NCI-H446 (cell line): ENCODE results near the gene HABP4.

Source experiments
- DNase-seq, 2 experiments: peaks; one replicate each; lab custom pipeline; 2025; lab: John Stamatoyannopoulos, UW

HABP4 gene, protein sequence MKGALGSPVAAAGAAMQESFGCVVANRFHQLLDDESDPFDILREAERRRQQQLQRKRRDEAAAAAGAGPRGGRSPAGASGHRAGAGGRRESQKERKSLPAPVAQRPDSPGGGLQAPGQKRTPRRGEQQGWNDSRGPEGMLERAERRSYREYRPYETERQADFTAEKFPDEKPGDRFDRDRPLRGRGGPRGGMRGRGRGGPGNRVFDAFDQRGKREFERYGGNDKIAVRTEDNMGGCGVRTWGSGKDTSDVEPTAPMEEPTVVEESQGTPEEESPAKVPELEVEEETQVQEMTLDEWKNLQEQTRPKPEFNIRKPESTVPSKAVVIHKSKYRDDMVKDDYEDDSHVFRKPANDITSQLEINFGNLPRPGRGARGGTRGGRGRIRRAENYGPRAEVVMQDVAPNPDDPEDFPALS

DNA sequence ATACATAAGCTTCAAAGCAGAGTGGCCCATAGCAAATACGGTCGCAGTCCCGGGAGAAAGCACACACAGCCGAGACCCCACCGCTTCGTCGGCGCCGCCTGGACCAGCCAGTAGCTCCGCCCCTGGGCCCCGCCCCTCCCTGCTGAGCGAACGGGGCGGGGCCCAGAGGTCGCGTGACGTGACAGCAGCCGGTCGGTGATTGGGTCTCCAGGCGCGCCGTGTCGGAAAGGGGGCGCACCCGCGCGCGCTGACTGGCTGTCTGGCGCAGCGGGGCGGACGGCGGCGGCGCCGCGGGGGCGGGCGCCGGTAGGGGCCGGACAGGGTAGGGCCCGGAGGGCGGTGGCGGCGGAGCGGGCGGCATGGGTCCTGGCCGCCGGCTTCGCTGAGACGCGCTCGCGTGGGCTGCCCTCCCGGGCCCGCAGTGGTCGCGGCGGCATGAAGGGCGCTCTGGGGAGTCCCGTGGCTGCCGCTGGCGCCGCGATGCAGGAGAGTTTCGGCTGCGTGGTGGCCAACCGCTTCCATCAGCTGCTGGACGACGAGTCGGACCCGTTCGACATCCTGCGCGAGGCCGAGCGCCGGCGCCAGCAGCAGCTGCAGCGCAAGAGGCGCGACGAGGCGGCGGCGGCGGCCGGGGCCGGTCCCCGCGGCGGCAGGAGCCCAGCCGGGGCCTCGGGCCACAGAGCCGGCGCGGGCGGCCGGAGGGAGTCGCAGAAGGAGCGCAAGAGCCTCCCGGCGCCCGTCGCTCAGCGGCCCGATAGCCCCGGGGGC is at the start of gene HABP4:
TSS of gene HABP4 (plus strand) at position 325 of the 768 bp plus-strand sequence. CDS start at position 436, 111 bp downstream.
- DNase-seq: peak; percentile 71 to 94

GRCh38 chr9:96408409-96409280 is 41.3 kb upstream of the HABP4 start:
- DNase-seq: no peak

GRCh38 chr9:96411129-96411838 is 38.7 kb upstream of the HABP4 start:
- no peak for DNase-seq

DNA sequence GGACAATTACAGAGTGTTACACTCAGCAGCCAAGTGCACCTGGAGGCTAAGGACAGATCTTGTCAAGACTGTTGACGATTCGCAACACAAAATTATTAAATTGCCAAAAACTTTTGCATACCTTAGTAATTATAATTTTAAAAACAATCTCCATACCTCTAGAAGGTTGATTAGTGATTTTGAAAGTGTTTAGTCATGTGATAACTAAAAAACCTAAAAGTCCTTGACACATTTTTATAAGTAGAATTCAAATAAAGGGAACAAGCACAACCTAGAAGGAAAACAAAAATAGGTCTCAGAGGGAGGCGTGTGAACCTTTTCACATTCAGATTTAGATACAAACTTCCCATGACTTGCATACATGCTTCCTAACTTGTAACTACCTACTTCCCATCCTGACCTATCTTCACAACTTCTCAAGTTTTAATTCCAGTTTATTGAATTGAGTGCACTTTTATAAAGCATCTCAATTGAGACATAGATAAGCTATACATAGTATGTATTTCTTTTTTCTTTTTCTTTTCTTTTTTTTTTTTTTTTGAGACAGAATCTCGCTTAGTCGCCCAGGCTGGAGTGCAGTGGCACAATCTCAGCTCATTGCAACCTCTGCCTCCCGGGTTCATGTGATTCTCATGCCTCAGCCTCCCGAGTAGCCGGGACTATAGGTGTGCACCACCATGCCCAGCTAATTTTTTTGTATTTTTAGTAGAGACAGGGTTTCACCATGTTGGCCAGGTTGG is 37.6 kb upstream of the HABP4 start:
- no peak for DNase-seq

- DNase-seq: no peak
Measured at GRCh38 chr9:96413302-96414221, 36.4 kb upstream of the HABP4 start.

GRCh38 chr9:96417051-96417586 is 32.9 kb upstream of the HABP4 start:
- DNase-seq: peak; percentile 22 to 71

DNA sequence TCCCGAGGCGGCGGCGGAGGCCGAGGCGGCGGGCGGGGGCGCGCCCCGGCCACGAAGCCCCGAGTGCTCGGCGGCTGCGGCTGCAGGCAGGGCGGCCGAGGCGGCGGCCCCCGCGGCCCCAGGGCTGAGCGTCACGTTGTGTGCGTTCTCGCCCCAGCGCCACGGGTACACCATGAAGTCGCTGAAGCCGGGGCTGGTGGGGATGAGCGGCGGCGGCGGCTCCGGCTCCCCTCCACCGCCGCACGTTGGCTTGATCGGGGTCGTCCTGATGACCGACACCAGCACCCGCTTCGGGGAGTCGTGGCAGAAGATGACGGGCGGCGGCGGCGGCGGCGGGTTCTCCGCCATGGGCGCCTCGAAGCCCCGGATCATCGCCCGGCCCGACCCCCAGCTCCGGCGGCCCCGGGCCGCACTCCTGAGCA is 32.3 kb upstream of the HABP4 start:
- DNase-seq: peak in 1 of 2 experiments; percentile 28

DNA sequence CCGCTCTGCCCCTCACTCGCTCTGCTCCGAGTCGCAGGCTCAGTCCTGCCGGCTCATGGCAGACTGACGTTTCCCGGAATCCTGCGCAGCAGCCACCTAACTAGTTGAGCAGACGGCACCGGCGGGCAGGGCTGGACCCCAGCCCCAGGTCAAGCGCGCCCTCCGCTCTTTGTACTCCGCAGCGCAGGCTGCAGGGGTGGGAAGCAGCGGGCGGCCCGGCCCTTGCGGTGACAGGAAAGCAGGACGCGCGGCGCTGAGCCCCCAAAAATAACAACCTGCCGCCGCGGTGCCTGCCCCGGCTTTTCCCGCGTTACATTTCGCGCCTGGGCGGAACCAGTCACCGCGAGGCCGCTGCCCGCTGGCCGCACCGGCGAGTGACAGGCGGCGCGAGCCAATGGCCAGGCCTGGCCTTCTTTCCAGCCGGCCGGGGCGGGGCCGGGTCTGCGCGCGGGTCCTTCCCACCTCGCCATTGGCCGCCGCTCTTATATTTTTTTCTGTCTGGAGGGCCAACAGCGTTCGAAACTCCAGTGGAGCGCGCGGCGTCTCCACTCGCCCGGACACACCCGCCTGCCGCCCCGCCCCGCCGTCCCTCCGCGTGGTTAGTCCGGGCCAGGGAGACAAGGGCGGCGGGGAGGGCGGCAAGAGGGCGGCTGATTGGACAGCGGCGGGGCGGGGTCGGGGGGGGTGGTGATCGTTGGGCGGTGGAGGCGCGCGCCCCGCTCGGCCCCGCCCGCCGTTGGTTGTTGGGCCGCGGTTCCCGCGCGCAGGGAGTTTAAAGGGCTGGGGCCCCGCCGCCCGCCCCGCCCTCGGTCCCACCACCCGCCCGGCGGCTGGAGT is 31.7 kb upstream of the HABP4 start, which contains the start of gene ZNF367:
TSS of gene ZNF367 (minus strand) at position 288 of the 837 bp plus-strand sequence. CDS start 338 bp downstream, outside the sequence.
- DNase-seq: peak; percentile 88 to 95

DNA sequence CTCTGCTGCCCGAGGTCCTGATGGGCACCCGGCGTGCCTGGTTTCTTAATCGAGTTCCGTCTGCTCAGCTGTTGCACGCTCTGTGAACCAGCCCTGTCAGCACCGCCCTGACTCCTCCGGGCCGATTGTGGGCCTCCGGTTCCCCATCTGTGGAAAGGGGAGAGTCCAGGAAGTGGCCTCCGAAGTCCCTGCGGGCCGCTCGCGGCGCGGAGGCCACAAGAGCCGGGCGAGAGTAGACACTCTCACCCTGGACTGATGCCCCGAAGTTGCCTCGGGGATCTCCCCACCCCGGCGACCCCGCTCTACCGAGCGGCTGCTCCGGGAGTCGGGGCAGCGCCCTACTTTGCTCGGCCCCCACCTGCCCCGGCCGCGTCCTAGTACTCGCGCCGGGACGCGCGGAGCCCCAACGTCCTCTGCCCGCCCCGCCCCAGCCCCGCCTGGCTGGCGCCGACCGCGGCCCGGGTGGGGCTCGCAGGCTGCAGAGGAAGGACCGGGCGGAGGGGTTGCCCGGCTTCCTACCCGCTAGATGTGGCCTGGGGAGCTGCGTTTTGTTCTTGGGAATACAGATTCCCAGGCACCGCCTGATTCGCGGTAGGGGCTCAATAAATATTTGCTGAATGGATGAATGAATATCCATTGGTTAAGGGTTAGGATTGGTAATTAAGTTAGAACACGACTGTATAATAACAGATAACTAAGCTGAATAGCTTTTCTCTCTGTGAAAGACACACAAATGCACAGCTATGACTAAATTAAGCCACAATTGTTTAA is 30.9 kb upstream of the HABP4 start:
- DNase-seq: peak; percentile 31 to 71

DNA sequence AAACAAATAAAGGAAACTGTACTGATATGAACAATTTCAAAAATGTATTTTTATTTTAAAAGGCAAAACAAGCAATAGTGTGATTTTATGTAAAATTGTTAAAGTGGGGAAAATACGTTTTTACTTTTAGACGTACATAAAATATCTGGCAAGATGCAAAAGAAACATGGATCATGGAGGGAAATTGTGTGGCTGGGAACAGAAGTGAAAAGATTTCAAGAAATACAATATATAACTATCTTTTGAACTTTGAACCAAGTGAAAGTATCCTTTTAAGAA is 30.3 kb upstream of the HABP4 start:
- no peak for DNase-seq

- peak; percentile 26 to 75 for DNase-seq
Measured at GRCh38 chr9:96420468-96421219, 29.3 kb upstream of the HABP4 start.

- peak in 1 of 2 experiments; percentile 14 for DNase-seq
Measured at GRCh38 chr9:96423322-96423984, 26.5 kb upstream of the HABP4 start.

- DNase-seq: no peak
Measured at GRCh38 chr9:96423985-96424336, 26.0 kb upstream of the HABP4 start.

DNA sequence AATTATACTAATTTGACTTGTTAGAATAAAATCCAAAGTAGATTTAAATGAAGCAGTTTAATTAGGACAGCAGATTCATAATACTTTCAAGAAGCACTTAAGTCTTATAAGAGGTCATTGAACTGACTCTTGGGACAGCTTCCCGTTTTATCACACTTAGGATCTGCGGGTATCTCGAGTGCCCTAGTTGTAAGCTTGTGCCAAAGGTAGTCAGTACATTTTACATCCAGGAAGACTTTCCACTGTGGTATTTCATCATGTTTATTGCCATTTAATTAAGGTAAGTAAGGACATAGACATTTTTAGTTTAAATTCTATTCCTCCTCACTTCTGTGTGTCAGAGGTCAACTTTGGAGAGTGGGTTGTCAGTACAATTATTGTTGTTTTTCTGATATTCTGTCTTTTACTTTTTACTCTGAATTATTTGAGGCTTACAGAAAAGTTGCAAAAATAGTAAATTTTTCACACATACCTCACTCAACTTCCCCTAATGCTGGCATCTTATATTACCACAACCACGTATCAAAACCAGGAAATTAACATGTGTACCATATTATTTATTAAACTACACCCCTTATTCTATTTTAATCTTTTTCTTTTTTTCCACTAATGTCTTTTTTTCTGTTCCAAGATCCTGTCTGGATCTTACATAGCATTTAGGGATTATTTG is 24.3 kb upstream of the HABP4 start:
- no peak for DNase-seq

DNA sequence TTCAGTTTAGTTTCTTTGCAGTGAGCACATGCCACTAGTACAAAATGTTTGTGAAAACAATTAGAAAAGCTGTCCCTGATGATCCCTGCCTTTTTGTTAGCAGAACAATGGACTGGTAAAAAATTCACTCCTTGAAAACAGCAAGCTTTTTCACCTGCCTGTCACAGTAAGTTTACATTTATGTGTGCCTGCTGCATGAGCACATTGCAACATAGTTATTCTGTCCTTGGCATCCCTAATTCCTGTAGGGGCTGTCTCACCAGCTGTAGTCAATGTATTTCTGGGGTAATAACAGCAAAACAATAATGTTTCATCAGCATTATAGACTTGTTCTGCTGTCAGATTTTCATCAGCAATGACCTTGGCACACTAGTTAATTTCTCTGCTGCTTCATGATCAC is 20.2 kb upstream of the HABP4 start:
- no peak for DNase-seq

DNA sequence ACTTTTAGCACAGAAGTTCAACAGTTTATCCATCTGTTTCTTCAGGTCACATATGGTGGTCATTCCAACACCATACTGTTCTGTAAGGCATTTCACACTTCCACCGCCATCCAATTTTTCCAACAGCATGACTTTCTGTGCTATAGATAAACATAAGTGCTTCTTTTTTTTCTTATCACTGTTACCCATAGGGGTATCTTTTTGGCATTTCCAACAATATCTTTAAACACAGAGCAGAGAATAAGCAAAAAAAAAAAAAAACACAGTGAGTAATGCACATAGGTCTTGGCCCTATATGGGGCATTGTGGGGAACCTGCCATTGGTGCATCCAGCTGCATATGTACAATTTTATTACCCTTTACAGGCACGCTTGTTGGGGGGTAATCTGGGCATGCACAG is 19.6 kb upstream of the HABP4 start:
- DNase-seq: no peak
